HepG2 (cell line): ENCODE data around the gene PPP1R13L. TPM values are rescaled to one million over a fixed set of nuclear protein-coding genes. Genes with fewer than 3 reads are reported as not detected.

ENCODE experiments used
- CBX5 ChIP-seq: sonication (generic); formaldehyde crosslinking; IDR thresholded peaks from 2 replicates; pipeline ENCODE4 v1.4.0; 2020; ENCODE audit warnings: missing genetic modification reagents, borderline replicate concordance
- DMAP1 ChIP-seq: IDR thresholded peaks from 2 replicates; pipeline ENCODE4 v1.6.1; 2016
- FOXK2 ChIP-seq: fragments of 450-650 bp; IDR thresholded peaks from 2 replicates; pipeline ENCODE4 v1.6.1; 2016
- HOXA3 ChIP-seq: sonication (generic); formaldehyde crosslinking; IDR thresholded peaks from 2 replicates; pipeline ENCODE4 v1.5.0; 2020; ENCODE audit warnings: missing genetic modification reagents
- RBM39 ChIP-seq: fragments of 200-400 bp; formaldehyde crosslinking; IDR thresholded peaks from one replicate; pipeline ENCODE4 v1.6.1; 2018; ENCODE audit warnings: antibody characterized with exemption, mild to moderate bottlenecking, low read depth, low read length; ENCODE audit not compliant: poor library complexity, severe bottlenecking
- SP2 ChIP-seq: sonication (generic); formaldehyde crosslinking; IDR thresholded peaks from 2 replicates; pipeline ENCODE4 v1.5.1; 2020; ENCODE audit warnings: mild to moderate bottlenecking, missing genetic modification reagents
- ZBTB1 ChIP-seq: sonication (generic); formaldehyde crosslinking; IDR thresholded peaks from 2 replicates; pipeline ENCODE4 v1.4.0; 2020; ENCODE audit warnings: missing genetic modification reagents, borderline replicate concordance
- ZNF598 ChIP-seq: sonication (generic); formaldehyde crosslinking; IDR thresholded peaks from 2 replicates; pipeline ENCODE4 v1.5.1; 2020; ENCODE audit warnings: mild to moderate bottlenecking, missing genetic modification reagents, borderline replicate concordance
- ZNF670 ChIP-seq: sonication (generic); formaldehyde crosslinking; IDR thresholded peaks from 2 replicates; pipeline ENCODE4 v1.8.0; 2022; ENCODE audit warnings: mild to moderate bottlenecking, missing genetic modification reagents, borderline replicate concordance
- ZNF891 ChIP-seq: sonication (generic); formaldehyde crosslinking; IDR thresholded peaks from 2 replicates; pipeline ENCODE4 v1.5.0; 2020; ENCODE audit warnings: mild to moderate bottlenecking, missing genetic modification reagents
- polyA plus RNA-seq, 8 experiments: library from polyadenylated mRNA; depleted of rRNA in 3 of 8; stranded (reverse) in 7 of 8; unstranded in 1 of 8; fragments of >200 nt; fragmentation: Illumina TruSeq in 4 of 8; extraction: Trizol in 4 of 8; gene quantifications; 2 replicates each; pipeline versions ENCODE4 v1.2.1 to v1.2.3, GENCODE V29; 2011 to 2016; ENCODE audit warnings: low read depth in 4 of 8, missing spikeins in 1 of 8, mixed read lengths in 1 of 8; ENCODE audit not compliant: insufficient read depth in 1 of 8
- total RNA-seq, 5 experiments: library from RNA; depleted of rRNA; stranded (reverse); fragments of >200 nt; fragmentation: Illumina TruSeq; extraction: Trizol; gene quantifications; 2 replicates each; pipeline ENCODE4 v1.2.3, GENCODE V29; 2016; ENCODE audit warnings: low read depth in 1 of 5
- TF ChIP-seq, protein P1 (sequence below), 2 experiments: fragments of 450-650 bp in 1 of 2; sonication (generic) in 1 of 2; formaldehyde crosslinking in 1 of 2; IDR thresholded peaks; 2 replicates each; pipeline versions ENCODE4 v1.6.1 to v1.8.0; 2016 to 2022; ENCODE audit warnings: antibody characterized with exemption in 1 of 2, mild to moderate bottlenecking in 1 of 2, missing genetic modification reagents in 1 of 2
- TF ChIP-seq, protein P2 (sequence below): IDR thresholded peaks from 2 replicates; pipeline ENCODE4 v1.6.1; 2016; ENCODE audit warnings: low read depth, control low read depth
- TF ChIP-seq, protein P3 (sequence below): sonication (generic); formaldehyde crosslinking; IDR thresholded peaks from 2 replicates; pipeline ENCODE4 v1.4.0; 2020; ENCODE audit warnings: mild to moderate bottlenecking, missing genetic modification reagents

Gene PPP1R13L
- total and polyA plus RNA-seq, 2 of the 13 experiments (the other 11 are each of a cell fraction or from before 2014, with no cell fraction given) = 1.3 to 6.6 TPM

DNA sequence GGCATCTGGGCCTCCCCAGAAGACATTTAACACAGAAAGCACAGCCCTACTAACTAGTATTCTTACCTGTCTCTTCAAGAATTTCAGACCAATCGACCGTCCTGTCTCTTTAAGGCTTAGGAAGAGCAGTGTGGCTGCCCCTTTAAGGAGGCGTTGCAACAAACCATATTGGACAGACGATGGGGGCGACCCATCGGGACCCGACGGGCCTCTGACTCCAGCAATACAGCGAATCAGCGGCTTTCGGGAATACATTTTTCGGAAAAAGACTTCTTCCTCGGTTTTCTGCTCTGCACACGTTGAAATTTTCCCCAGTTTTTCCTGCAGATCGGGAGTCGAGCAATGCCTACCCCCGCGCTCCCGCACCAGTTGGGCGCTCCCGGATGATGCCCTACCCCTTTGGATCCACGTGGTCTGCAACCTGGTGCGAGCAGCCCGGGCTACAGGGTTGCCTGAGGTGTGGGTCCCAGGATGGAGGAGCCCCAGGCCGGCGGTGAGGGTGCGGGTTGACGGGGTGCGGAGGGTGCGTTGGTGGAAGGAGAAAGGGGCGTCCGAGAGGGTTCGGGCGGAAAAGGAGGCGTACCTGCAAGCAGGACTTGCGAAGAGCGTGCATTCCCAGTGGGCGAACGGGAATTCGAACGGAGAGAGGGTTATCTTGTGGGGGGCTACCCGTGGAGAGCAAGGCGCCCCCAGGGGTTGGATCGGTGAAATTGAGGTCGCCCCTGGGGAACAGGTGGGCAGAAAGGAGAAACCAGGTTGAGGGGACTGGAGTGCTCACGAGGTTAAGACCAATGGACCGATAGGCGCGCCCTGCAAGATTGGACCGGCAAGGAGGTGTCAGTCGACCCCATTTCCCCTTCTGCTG is 1.6 kb upstream of the PPP1R13L start, which contains the start of gene POLR1G (continued):
- TF ChIP-seq HOXA3 (CRISPR knock-in tag) (peak; percentile 18), ZBTB1 (CRISPR knock-in tag) (no peak), SP2 (CRISPR knock-in tag) (no peak), ZNF598 (0 out of 2 replicates have a peak, but pooled peaks have one; percentile 6), FOXK2 (peak; percentile 99), ZNF670 (CRISPR knock-in tag) (peak; percentile 55; the same call in 1 of the 2 replicates), CBX5 (CRISPR knock-in tag) (peak; percentile 37; the same call in 1 of the 2 replicates), DMAP1 (CRISPR knock-in tag) (peak; percentile 47), ZNF891 (CRISPR knock-in tag) (peak; percentile 86), RBM39 (peak; percentile 50)
- TF ChIP-seq, protein P1, sequence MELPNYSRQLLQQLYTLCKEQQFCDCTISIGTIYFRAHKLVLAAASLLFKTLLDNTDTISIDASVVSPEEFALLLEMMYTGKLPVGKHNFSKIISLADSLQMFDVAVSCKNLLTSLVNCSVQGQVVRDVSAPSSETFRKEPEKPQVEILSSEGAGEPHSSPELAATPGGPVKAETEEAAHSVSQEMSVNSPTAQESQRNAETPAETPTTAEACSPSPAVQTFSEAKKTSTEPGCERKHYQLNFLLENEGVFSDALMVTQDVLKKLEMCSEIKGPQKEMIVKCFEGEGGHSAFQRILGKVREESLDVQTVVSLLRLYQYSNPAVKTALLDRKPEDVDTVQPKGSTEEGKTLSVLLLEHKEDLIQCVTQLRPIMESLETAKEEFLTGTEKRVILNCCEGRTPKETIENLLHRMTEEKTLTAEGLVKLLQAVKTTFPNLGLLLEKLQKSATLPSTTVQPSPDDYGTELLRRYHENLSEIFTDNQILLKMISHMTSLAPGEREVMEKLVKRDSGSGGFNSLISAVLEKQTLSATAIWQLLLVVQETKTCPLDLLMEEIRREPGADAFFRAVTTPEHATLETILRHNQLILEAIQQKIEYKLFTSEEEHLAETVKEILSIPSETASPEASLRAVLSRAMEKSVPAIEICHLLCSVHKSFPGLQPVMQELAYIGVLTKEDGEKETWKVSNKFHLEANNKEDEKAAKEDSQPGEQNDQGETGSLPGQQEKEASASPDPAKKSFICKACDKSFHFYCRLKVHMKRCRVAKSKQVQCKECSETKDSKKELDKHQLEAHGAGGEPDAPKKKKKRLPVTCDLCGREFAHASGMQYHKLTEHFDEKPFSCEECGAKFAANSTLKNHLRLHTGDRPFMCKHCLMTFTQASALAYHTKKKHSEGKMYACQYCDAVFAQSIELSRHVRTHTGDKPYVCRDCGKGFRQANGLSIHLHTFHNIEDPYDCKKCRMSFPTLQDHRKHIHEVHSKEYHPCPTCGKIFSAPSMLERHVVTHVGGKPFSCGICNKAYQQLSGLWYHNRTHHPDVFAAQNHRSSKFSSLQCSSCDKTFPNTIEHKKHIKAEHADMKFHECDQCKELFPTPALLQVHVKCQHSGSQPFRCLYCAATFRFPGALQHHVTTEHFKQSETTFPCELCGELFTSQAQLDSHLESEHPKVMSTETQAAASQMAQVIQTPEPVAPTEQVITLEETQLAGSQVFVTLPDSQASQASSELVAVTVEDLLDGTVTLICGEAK (IDR thresholded peaks at IDR 0.05) = no peak
- TF ChIP-seq, protein P1 (CRISPR knock-in tag; IDR thresholded peaks at IDR 0.05) = peak; percentile 56
- TF ChIP-seq, protein P2, sequence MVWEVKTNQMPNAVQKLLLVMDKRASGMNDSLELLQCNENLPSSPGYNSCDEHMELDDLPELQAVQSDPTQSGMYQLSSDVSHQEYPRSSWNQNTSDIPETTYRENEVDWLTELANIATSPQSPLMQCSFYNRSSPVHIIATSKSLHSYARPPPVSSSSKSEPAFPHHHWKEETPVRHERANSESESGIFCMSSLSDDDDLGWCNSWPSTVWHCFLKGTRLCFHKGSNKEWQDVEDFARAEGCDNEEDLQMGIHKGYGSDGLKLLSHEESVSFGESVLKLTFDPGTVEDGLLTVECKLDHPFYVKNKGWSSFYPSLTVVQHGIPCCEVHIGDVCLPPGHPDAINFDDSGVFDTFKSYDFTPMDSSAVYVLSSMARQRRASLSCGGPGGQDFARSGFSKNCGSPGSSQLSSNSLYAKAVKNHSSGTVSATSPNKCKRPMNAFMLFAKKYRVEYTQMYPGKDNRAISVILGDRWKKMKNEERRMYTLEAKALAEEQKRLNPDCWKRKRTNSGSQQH (CRISPR knock-in tag) = 0 out of 2 replicates have a peak, but pooled peaks have one; percentile 42
- TF ChIP-seq, protein P3, sequence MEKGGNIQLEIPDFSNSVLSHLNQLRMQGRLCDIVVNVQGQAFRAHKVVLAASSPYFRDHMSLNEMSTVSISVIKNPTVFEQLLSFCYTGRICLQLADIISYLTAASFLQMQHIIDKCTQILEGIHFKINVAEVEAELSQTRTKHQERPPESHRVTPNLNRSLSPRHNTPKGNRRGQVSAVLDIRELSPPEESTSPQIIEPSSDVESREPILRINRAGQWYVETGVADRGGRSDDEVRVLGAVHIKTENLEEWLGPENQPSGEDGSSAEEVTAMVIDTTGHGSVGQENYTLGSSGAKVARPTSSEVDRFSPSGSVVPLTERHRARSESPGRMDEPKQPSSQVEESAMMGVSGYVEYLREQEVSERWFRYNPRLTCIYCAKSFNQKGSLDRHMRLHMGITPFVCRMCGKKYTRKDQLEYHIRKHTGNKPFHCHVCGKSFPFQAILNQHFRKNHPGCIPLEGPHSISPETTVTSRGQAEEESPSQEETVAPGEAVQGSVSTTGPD (CRISPR knock-in tag) = no peak
